Midbrain (tissue), 1 donor: ENCODE measurements around the gene BRICD5.

Source experiments
- DNase-seq: peaks from one replicate; lab custom pipeline; 2025; lab: John Stamatoyannopoulos, UW

Gene BRICD5

GRCh38 chr16:2237493-2238149, 27.0 kb upstream of the BRICD5 start:
- DNase-seq, result no peak

DNA sequence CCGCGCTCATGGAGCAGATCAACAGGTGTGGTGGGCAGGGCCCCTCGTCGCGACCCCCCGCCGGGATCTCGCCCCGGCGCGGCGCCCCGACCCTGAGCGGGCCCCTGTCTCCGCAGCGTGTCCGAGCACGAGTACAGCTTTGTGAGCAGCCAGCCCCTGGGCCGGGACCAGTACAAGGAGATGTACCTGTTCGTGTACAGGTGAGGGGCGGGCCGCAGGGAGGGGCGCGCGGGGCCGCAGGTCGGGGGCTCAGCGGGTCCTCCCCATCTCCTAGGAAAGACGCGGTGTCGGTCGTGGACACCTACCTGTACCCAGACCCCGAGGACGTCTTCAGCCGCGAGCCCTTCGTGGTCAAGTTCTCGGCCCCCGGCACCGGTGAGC, 26.4 kb upstream of the BRICD5 start:
- DNase-seq, result no peak

GRCh38 chr16:2236337-2237101, 25.9 kb upstream of the BRICD5 start, which contains the start of gene DNASE1L2:
Gene DNASE1L2 (plus strand): TSS chr16:2236444. CDS start chr16:2236817, 373 bp downstream.
- no peak for DNase-seq

GRCh38 chr16:2235695-2236336, 25.2 kb upstream of the BRICD5 start:
- no peak for DNase-seq

- DNase-seq, result no peak
These were observed 24.6 kb upstream of the BRICD5 start for GRCh38 chr16:2235234-2235651.

DNA sequence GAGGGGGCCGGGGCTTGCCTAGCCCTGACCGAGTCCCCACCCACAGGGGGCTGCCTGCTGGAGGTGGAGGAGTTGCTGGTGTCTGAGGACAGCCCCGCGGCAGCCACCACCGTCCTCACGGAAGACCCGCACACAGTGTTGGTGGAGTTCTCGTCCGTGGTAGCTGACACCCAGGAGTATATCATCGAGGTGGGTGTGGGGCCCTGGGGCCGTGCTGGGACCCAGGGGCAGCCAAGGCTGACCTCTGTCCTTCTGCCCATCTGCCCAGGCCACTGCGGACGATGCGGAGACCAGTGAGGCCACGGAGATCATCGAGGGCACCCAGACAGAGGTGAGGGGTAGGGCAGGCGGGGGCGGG, 24.1 kb upstream of the BRICD5 start:
- no peak for DNase-seq

- DNase-seq, result no peak
These were observed 23.5 kb upstream of the BRICD5 start for GRCh38 chr16:2233872-2234812.

DNA sequence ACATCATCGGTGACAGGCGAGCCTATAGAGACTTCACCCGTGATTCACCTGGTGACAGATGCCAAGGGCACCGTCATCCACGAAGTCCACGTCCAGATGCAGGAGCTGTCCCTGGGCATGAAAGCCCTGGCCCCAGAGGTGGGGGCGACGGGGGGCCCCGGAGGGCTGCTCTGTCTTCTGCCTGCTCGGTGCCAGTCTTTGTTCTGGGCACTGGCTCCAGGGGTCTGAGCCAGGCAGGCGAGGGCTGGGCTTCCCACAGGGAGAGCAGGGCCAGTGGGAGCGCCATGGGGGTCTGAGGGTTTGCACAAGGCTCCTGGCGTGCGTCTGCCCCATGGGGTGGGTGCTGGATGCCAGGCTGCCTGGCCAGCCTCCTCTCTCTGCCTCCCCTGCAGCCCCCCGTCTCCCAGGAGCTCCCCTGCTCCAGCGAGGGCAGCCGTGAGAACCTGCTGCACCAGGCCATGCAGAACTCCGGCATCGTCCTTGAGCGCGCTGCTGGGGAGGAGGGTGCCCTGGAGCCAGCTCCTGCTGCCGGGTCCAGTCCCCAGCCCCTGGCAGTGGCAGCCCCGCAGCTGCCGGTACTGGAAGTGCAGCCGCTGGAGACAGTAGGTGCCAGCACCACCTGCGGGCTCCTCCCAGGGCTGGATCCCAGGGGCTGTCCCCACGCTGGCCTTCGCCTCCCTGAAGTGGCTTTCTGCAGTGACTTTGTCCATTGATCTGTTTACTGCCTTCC, 22.5 kb upstream of the BRICD5 start:
- DNase-seq, result no peak

DNA sequence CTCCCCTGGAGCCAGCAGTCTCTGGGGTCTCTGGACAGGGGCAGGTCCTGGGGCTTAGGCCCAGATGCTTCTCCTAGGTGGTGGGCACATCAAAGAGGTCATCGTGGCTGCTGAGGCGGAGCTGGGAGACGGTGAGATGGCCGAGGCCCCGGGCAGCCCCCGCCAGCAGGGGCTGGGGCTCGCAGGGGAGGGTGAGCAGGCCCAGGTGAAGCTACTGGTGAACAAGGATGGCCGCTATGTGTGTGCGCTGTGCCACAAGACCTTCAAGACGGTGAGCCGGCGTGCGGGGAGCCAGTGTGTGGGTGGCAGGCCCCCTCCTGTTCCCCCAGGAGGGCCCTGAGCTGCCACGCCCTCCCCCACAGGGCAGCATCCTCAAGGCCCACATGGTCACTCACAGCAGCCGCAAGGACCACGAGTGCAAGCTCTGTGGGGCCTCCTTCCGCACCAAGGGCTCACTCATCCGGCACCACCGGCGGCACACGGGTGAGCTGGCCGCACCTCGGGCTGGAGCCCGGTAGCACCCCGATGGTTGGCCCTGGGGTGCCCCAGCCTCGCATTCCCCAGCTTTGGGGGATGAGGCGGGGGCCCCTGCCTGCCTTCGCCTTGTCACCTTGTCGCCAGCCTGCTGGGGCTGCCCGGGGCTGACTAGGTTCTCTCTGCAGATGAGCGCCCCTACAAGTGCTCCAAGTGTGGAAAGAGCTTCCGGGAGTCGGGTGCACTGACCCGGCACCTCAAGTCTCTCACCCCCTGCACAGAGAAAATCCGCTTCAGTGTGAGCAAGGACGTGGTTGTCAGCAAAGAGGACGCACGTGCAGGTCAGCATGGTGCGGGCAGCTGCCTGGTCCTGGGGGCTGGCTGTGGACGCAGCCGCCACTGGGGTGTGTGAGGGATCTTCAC, 21.7 kb upstream of the BRICD5 start:
- DNase-seq, result no peak

DNA sequence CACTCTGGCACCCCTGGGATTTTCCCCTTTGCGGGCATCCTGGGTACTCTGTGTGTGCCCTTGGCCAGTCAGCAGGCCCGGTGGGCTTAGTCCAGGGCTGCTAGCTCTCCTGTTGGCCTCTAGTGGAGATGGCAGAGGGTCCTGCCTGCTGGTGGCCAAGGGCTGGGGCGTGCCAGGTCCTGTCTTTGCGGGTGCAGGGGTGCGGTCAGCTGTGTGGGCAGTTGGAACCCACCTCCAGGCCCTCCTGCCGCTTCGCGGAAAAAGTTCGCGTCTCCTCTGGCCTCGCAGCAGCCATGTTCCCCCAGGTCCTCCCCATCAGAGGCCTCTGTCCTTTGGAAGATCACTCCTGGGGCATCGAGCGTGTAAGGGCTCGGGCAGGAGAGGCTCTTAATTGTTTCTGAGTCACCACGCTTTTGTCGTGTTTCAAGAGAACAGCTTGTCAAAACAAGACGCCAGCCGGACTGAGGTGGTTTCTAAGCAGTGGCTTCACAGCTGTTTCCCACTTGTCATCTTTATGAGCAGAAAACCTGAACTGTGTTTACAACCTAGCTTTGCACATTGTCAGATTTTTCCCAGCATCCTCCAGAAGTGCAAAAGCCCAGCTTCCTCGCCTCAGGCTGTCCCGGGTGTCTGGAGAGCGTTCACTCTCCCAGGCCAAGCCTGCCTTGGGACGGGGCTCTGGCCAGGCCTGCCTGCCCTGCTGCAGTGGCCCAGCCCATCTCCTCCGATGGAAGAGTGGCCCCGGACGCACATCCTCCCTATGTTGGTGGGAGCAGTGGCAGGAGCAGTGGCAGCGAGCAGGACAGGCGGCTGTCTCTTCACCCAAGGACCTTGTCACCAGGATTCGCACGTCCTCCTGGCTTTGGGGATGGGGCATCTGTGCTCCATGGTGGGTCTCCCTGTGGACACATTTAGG, 20.6 kb upstream of the BRICD5 start:
- DNase-seq, result no peak

GRCh38 chr16:2230376-2230775, 19.7 kb upstream of the BRICD5 start:
- no peak for DNase-seq

DNA sequence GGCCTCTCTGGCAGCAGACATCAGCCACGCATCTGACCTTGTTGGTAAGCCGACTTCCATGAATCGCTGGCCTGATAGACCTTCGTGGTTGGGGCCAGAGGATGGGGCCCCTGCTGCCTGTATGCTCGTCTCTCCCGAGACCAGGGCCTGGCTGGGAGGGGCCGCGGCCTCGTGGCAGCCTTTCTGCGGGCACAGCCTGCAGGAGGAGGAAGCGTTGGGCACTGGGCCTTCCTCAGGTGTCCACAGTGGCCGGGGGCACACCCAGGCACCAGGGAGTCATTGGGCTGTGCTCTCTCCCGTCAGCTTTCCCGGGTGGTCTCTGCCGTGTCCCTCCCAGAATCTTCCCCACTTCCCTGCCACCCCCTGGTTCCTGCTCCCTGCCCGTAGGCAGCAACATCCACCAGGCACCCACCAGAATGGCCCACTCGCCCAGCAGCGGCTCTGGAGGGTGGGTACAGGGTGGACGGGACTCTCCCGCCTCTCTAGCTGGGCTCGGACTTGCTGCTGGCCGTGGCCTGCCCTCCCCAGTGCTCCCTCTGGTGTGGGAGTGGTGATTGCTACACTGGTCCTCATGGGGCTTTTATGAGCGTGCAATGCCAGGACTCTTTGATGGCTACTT, 19.1 kb upstream of the BRICD5 start:
- DNase-seq, result no peak

DNA sequence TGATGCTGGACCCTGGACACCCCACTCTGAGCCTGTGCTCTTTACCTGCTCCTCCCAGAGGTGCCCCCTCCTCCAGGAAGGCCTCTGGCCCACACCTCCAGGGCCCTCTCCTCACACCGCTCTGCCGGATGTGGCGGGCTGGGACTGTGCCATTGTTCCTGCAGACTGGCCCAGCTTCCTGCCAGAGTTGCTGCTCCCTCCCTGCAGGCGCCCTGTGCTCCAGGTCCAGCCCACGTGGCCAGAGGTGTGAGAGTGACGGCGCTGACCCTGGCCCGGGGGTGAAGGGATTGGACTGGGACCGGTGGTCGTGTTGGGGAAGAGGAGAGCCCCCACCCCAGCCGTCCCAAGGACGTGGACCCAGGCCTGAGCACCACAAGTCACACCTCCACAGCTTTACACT, 18.4 kb upstream of the BRICD5 start:
- no peak for DNase-seq

- DNase-seq, result no peak
These were observed 17.6 kb upstream of the BRICD5 start for GRCh38 chr16:2228161-2228824.

- no peak for DNase-seq
These were observed 16.3 kb upstream of the BRICD5 start for GRCh38 chr16:2226918-2227317.

GRCh38 chr16:2226245-2226793, 15.7 kb upstream of the BRICD5 start:
- no peak for DNase-seq

GRCh38 chr16:2223942-2224486, 13.4 kb upstream of the BRICD5 start:
- DNase-seq, result no peak
